IPS-NIHi11 (cell line): ENCODE measurements around the gene ZNF827.

ENCODE experiments used
- DNase-seq: peaks from one replicate; pipeline ENCODE4 v3.0.0; 2012; ENCODE audit warnings: mixed read lengths, low spot score

Gene ZNF827

GRCh38 chr4:145792429-145792828 lies 146.2 kb downstream of the ZNF827 start:
- DNase-seq = no peak

GRCh38 chr4:145791988-145792387 lies 146.6 kb downstream of the ZNF827 start:
- DNase-seq = no peak

GRCh38 chr4:145788755-145789154 lies 149.9 kb downstream of the ZNF827 start:
- no peak for DNase-seq

- no peak for DNase-seq
These were observed 151.8 kb downstream of the ZNF827 start for GRCh38 chr4:145786830-145787229.

GRCh38 chr4:145786261-145786660 lies 152.4 kb downstream of the ZNF827 start:
- no peak for DNase-seq

- DNase-seq = no peak
These were observed 153.1 kb downstream of the ZNF827 start for GRCh38 chr4:145785391-145786008.

GRCh38 chr4:145784036-145784435 lies 154.6 kb downstream of the ZNF827 start:
- no peak for DNase-seq

- no peak for DNase-seq
These were observed 155.9 kb downstream of the ZNF827 start for GRCh38 chr4:145782756-145783155.

- no peak for DNase-seq
These were observed 157.3 kb downstream of the ZNF827 start for GRCh38 chr4:145781351-145781750.

- DNase-seq = no peak
These were observed 159.3 kb downstream of the ZNF827 start for GRCh38 chr4:145779319-145779801.

- DNase-seq = no peak
These were observed 162.4 kb downstream of the ZNF827 start for GRCh38 chr4:145776208-145776607.

GRCh38 chr4:145775406-145775805 lies 163.2 kb downstream of the ZNF827 start:
- no peak for DNase-seq

GRCh38 chr4:145774473-145774872 lies 164.2 kb downstream of the ZNF827 start:
- no peak for DNase-seq

- no peak for DNase-seq
These were observed 164.9 kb downstream of the ZNF827 start for GRCh38 chr4:145773581-145774234.

GRCh38 chr4:145772347-145772746 lies 166.3 kb downstream of the ZNF827 start:
- no peak for DNase-seq

GRCh38 chr4:145770124-145770523 lies 168.5 kb downstream of the ZNF827 start:
- no peak for DNase-seq

GRCh38 chr4:145769450-145770037 lies 169.1 kb downstream of the ZNF827 start:
- DNase-seq = no peak

GRCh38 chr4:145766273-145766672 lies 172.3 kb downstream of the ZNF827 start:
- no peak for DNase-seq

GRCh38 chr4:145763399-145763798 lies 175.2 kb downstream of the ZNF827 start:
- no peak for DNase-seq

- DNase-seq = no peak
These were observed 175.9 kb downstream of the ZNF827 start for GRCh38 chr4:145762719-145763118.

GRCh38 chr4:145760961-145761929 lies 177.4 kb downstream of the ZNF827 start:
- no peak for DNase-seq

GRCh38 chr4:145760176-145760575 lies 178.4 kb downstream of the ZNF827 start:
- no peak for DNase-seq
